Astrocyte (in vitro differentiated cells and primary cell): ENCODE data around the gene RPL4. TPM values are rescaled to one million over a fixed set of nuclear protein-coding genes. Genes with fewer than 3 reads are reported as not detected.

Source experiments
- DNase-seq: peaks from one replicate; pipeline ENCODE4 v3.0.0-alpha.2; 2010; ENCODE audit warnings: low read depth
- FAIRE-seq: peaks from 2 replicates; lab custom pipeline; 2011; peaks lifted over from hg19 to GRCh38; lab: Jason Lieb, UNC
- H2AFZ ChIP-seq: 2 replicates; pipeline ENCODE4 v1.6.0; 2012; ENCODE audit warnings: low read depth, low read length, inconsistent platforms
- H3K27ac ChIP-seq: 2 replicates; pipeline ENCODE4 v1.5.1; 2011; ENCODE audit warnings: low read depth, low read length, inconsistent platforms
- H3K27me3 ChIP-seq: 2 replicates; pipeline ENCODE4 v1.6.0; 2011; ENCODE audit warnings: low read length, inconsistent platforms; ENCODE audit not compliant: insufficient read depth
- H3K36me3 ChIP-seq: 2 replicates; pipeline ENCODE4 v1.5.1; 2011; ENCODE audit warnings: low read length, inconsistent platforms; ENCODE audit not compliant: insufficient read depth
- H3K4me1 ChIP-seq: 2 replicates; pipeline ENCODE4 v1.5.1; 2011; ENCODE audit warnings: low read length, inconsistent platforms; ENCODE audit not compliant: insufficient read depth
- H3K4me2 ChIP-seq: 2 replicates; pipeline ENCODE4 v1.6.0; 2012; ENCODE audit warnings: low read length, inconsistent platforms
- H3K4me3 ChIP-seq: 2 replicates; pipeline ENCODE4 v1.5.1; 2011; ENCODE audit warnings: low read depth, mild to moderate bottlenecking, low read length, inconsistent platforms; ENCODE audit not compliant: insufficient read depth
- H3K79me2 ChIP-seq: 2 replicates; pipeline ENCODE4 v1.6.0; 2012; ENCODE audit warnings: mild to moderate bottlenecking, low read length, inconsistent platforms; ENCODE audit not compliant: insufficient read depth
- H3K9ac ChIP-seq: 2 replicates; pipeline ENCODE4 v1.6.0; 2012; ENCODE audit warnings: mild to moderate bottlenecking, low read length, inconsistent platforms
- H3K9me3 ChIP-seq: 2 replicates; pipeline ENCODE4 v1.5.1; 2012; ENCODE audit warnings: low read depth, mild to moderate bottlenecking, low read length, inconsistent platforms; ENCODE audit not compliant: insufficient read depth
- H4K20me1 ChIP-seq: 2 replicates; pipeline ENCODE4 v1.6.0; 2012; ENCODE audit warnings: low read length, inconsistent platforms; ENCODE audit not compliant: insufficient read depth
- H3K27ac Mint-ChIP-seq: one replicate; pipeline ENCODE4 v1.8.0; 2021; ENCODE audit warnings: mild to moderate bottlenecking, mixed read lengths; ENCODE audit not compliant: unreplicated experiment
- H3K27me3 Mint-ChIP-seq: one replicate; pipeline ENCODE4 v1.8.0; 2021; ENCODE audit warnings: low read depth, mixed read lengths; ENCODE audit not compliant: unreplicated experiment
- H3K36me3 Mint-ChIP-seq: one replicate; pipeline ENCODE4 v1.8.0; 2021; ENCODE audit warnings: low read depth, mixed read lengths; ENCODE audit not compliant: unreplicated experiment
- H3K4me1 Mint-ChIP-seq: one replicate; pipeline ENCODE4 v1.8.0; 2021; ENCODE audit warnings: low read depth, mixed read lengths; ENCODE audit not compliant: unreplicated experiment
- H3K4me3 Mint-ChIP-seq: one replicate; pipeline ENCODE4 v1.8.0; 2021; ENCODE audit warnings: mild to moderate bottlenecking, moderate library complexity, mixed read lengths; ENCODE audit not compliant: unreplicated experiment
- H3K9me3 Mint-ChIP-seq: one replicate; pipeline ENCODE4 v1.8.0; 2021; ENCODE audit warnings: mild to moderate bottlenecking, mixed read lengths; ENCODE audit not compliant: unreplicated experiment
- EZH2 ChIP-seq: IDR thresholded peaks from 2 replicates; pipeline ENCODE4 v1.6.1; 2012; ENCODE audit warnings: mild to moderate bottlenecking, low read length, inconsistent platforms; ENCODE audit not compliant: insufficient read depth
- total RNA-seq: library from RNA; stranded (reverse); gene quantifications from 2 replicates; pipeline ENCODE4 v1.2.1, GENCODE V29; 2021
- TF ChIP-seq, protein P1 (sequence below): IDR thresholded peaks from 2 replicates; pipeline ENCODE4 v1.5.1; 2011; ENCODE audit warnings: low read depth, mild to moderate bottlenecking, inconsistent platforms, low read length, moderate library complexity; ENCODE audit not compliant: insufficient read depth

Gene RPL4
- total RNA-seq, 1 donor from 2014 or later: 2,248 TPM

DNA sequence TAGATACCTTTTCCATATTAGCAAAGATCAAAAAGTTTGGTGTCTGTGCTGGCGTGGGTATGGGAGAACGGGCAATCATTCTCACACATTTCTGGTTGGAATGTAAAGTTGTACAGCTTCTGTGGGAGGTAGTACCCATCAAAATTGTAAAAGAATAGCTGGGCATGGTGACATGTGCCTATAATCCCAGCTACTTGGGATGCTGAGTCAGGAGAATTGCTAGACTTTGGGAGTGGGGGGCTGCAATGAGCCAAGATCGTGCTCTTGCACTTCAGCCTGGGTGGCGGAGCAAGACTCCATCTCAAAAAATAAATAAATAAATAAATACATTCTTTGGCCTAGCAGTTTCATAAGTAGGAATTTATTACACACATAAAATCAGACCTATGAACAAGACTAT lies 38.2 kb upstream of the RPL4 start:
- Mint-ChIP-seq H3K27ac (no peak overlapping the region), H3K9me3 (no peaks in the 10 kb centered on the region), H3K4me1 (no peaks in the 10 kb centered on the region), H3K36me3 (peaks cover 11% of the 10 kb centered on the region), H3K27me3 (no peaks in the 10 kb centered on the region), H3K4me3 (no peak overlapping the region)
- H4K20me1 ChIP-seq: no peaks in the 10 kb centered on the region
- H3K27ac ChIP-seq: no peak overlapping the region
- no peak for FAIRE-seq
- H3K27me3 ChIP-seq: no peaks in the 10 kb centered on the region
- DNase-seq: no peak
- H2AFZ ChIP-seq: no peak overlapping the region
- no peak overlapping the region for H3K4me3 ChIP-seq
- peaks cover 27% of the 10 kb centered on the region for H3K36me3 ChIP-seq
- no peaks in the 10 kb centered on the region for H3K4me1 ChIP-seq
- H3K79me2 ChIP-seq: no peaks in the 10 kb centered on the region
- H3K9me3 ChIP-seq: no peaks in the 10 kb centered on the region
- no peak overlapping the region for H3K4me2 ChIP-seq
- TF ChIP-seq, protein P1, sequence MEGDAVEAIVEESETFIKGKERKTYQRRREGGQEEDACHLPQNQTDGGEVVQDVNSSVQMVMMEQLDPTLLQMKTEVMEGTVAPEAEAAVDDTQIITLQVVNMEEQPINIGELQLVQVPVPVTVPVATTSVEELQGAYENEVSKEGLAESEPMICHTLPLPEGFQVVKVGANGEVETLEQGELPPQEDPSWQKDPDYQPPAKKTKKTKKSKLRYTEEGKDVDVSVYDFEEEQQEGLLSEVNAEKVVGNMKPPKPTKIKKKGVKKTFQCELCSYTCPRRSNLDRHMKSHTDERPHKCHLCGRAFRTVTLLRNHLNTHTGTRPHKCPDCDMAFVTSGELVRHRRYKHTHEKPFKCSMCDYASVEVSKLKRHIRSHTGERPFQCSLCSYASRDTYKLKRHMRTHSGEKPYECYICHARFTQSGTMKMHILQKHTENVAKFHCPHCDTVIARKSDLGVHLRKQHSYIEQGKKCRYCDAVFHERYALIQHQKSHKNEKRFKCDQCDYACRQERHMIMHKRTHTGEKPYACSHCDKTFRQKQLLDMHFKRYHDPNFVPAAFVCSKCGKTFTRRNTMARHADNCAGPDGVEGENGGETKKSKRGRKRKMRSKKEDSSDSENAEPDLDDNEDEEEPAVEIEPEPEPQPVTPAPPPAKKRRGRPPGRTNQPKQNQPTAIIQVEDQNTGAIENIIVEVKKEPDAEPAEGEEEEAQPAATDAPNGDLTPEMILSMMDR: no peak
- TF ChIP-seq EZH2: no peak
- no peak overlapping the region for H3K9ac ChIP-seq

DNA sequence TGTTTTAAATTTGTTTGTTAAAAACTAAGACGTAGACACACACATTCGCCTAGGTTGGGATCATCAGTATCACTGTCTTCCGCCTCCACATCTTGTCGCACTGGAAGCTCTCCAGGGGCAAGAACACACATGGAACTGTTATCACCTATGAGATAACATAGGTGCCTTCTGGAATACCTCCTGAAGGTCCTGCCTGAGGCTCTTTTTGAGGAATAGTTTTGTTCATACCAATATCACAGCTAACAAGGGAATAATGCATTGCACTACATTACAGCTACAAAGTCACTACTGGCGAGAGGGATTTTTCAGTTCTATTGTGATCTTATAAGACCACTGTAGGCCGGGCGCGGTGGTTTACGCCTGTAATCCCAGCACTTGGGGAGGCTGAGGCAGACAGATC lies 30.4 kb upstream of the RPL4 start:
- Histone ChIP-seq H3K27me3 (no peaks in the 10 kb centered on the region), H3K9me3 (no peaks in the 10 kb centered on the region), H2AFZ (no peak overlapping the region), H3K4me1 (no peaks in the 10 kb centered on the region), H3K9ac (no peak overlapping the region), H4K20me1 (no peaks in the 10 kb centered on the region), H3K4me2 (no peak overlapping the region), H3K79me2 (no peaks in the 10 kb centered on the region), H3K36me3 (peaks cover 33% of the 10 kb centered on the region), H3K27ac (no peak overlapping the region), H3K4me3 (no peak overlapping the region)
- Mint-ChIP-seq H3K4me3 (no peak overlapping the region), H3K4me1 (no peaks in the 10 kb centered on the region), H3K27ac (no peak overlapping the region), H3K9me3 (no peaks in the 10 kb centered on the region), H3K27me3 (no peaks in the 10 kb centered on the region), H3K36me3 (peaks cover 4% of the 10 kb centered on the region)
- FAIRE-seq (no peak), DNase-seq (no peak)
- TF ChIP-seq EZH2: no peak
- TF ChIP-seq, protein P1: no peak

DNA sequence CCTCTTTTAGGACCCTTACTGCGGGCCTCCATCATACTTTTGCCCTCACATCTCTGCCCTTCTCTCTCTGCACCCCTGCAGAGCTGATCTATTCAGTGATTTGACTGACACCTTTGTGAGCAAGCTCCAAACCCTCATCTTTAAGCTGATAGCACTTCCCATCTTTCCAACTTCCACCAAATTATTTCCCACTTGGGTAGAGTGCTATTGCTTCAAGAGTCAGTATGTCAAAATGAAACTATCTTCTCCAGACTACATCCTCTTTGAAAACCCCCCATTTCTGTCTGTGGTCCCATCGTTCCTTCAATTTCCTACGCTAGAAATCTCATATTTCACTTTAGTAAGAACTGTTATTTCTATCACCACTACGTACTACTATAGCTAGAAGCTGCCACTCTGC lies 20.2 kb upstream of the RPL4 start:
- no peak for FAIRE-seq
- Mint-ChIP-seq H3K4me1 (no peaks in the 10 kb centered on the region), H3K27ac (no peak overlapping the region)

More for the DNA sequence above, 20.2 kb upstream of the RPL4 start:
- no peaks in the 10 kb centered on the region for H3K9me3 ChIP-seq
- peaks cover 16% of the 10 kb centered on the region for H3K36me3 ChIP-seq
- Mint-ChIP-seq H3K9me3 (no peaks in the 10 kb centered on the region), H3K4me3 (no peak overlapping the region), H3K27me3 (no peaks in the 10 kb centered on the region), H3K36me3 (peaks cover 2% of the 10 kb centered on the region)
- DNase-seq: no peak
- H3K27me3 ChIP-seq: no peaks in the 10 kb centered on the region
- H3K4me1 ChIP-seq: no peaks in the 10 kb centered on the region
- H3K27ac ChIP-seq: no peak overlapping the region
- H4K20me1 ChIP-seq: no peaks in the 10 kb centered on the region
- TF ChIP-seq, protein P1: no peak
- TF ChIP-seq EZH2: no peak
- H3K4me2 ChIP-seq: no peak overlapping the region
- H3K79me2 ChIP-seq: no peaks in the 10 kb centered on the region
- no peak overlapping the region for H3K9ac ChIP-seq
- no peak overlapping the region for H2AFZ ChIP-seq
- no peak overlapping the region for H3K4me3 ChIP-seq
